ENCODE data around the gene PFKP.
"Not testable (repeated sequence)": the region's sequence is repeated elsewhere in the genome, so short reads cannot be mapped to it uniquely, and the experiment has no call there.

The PFKP gene

GRCh38 chr10:3106328-3106727 lies 39.0 kb downstream of the PFKP start:
- H3K4me1 Mint-ChIP-seq (ENCODE audit: low read depth); H3K27me3 Mint-ChIP-seq; H3K27ac Mint-ChIP-seq; DNase-seq; H3K9me3 Mint-ChIP-seq; H3K4me3 Mint-ChIP-seq: not testable (repeated sequence)
- peaks cover 86% of the 10 kb centered on the region for H3K36me3 Mint-ChIP-seq (ENCODE audit: low read depth)

- DNase-seq, result no peak
- no peaks in the 10 kb centered on the region for H3K9me3 Mint-ChIP-seq
- H3K27me3 Mint-ChIP-seq, result no peaks in the 10 kb centered on the region
- peaks cover 87% of the 10 kb centered on the region for H3K36me3 Mint-ChIP-seq (ENCODE audit: low read depth)
- H3K27ac Mint-ChIP-seq, result no peak overlapping the region
- no peak overlapping the region for H3K4me3 Mint-ChIP-seq
- no peaks in the 10 kb centered on the region for H3K4me1 Mint-ChIP-seq (ENCODE audit: low read depth)
Measured at GRCh38 chr10:3106928-3107425, 39.6 kb downstream of the PFKP start.

- no peaks in the 10 kb centered on the region for H3K9me3 Mint-ChIP-seq
- no peak overlapping the region for H3K27ac Mint-ChIP-seq
- no peak for DNase-seq
- H3K36me3 Mint-ChIP-seq (ENCODE audit: low read depth), result peaks cover 90% of the 10 kb centered on the region
- H3K4me1 Mint-ChIP-seq (ENCODE audit: low read depth), result no peaks in the 10 kb centered on the region
- H3K27me3 Mint-ChIP-seq, result no peaks in the 10 kb centered on the region
- no peak overlapping the region for H3K4me3 Mint-ChIP-seq
Measured at GRCh38 chr10:3107426-3107961, 40.1 kb downstream of the PFKP start.

GRCh38 chr10:3108033-3108432 lies 40.7 kb downstream of the PFKP start:
- H3K36me3 Mint-ChIP-seq (ENCODE audit: low read depth), result peaks cover 90% of the 10 kb centered on the region
- H3K27me3 Mint-ChIP-seq, result no peaks in the 10 kb centered on the region
- H3K4me1 Mint-ChIP-seq (ENCODE audit: low read depth), result no peaks in the 10 kb centered on the region
- DNase-seq, result no peak
- H3K27ac Mint-ChIP-seq, result no peak overlapping the region
- H3K9me3 Mint-ChIP-seq, result no peaks in the 10 kb centered on the region
- H3K4me3 Mint-ChIP-seq, result no peak overlapping the region

GRCh38 chr10:3108575-3109105 lies 41.3 kb downstream of the PFKP start:
- Mint-ChIP-seq H3K4me1 (ENCODE audit: low read depth) (no peaks in the 10 kb centered on the region), H3K36me3 (ENCODE audit: low read depth) (peaks cover 90% of the 10 kb centered on the region), H3K27ac (no peak overlapping the region), H3K9me3 (no peaks in the 10 kb centered on the region), H3K27me3 (no peaks in the 10 kb centered on the region), H3K4me3 (no peak overlapping the region)
- DNase-seq, result no peak

- peaks cover 90% of the 10 kb centered on the region for H3K36me3 Mint-ChIP-seq (ENCODE audit: low read depth)
- peak overlapping the region; percentile 33 for H3K27ac Mint-ChIP-seq
- no peak overlapping the region for H3K4me3 Mint-ChIP-seq
- H3K27me3 Mint-ChIP-seq, result no peaks in the 10 kb centered on the region
- no peaks in the 10 kb centered on the region for H3K4me1 Mint-ChIP-seq (ENCODE audit: low read depth)
- DNase-seq, result no peak
- H3K9me3 Mint-ChIP-seq, result no peaks in the 10 kb centered on the region
Measured at GRCh38 chr10:3109196-3109595, 41.8 kb downstream of the PFKP start.

GRCh38 chr10:3109633-3110032 lies 42.3 kb downstream of the PFKP start:
- Mint-ChIP-seq H3K4me3 (no peak overlapping the region), H3K4me1 (ENCODE audit: low read depth) (no peaks in the 10 kb centered on the region), H3K36me3 (ENCODE audit: low read depth) (peaks cover 90% of the 10 kb centered on the region), H3K27me3 (no peaks in the 10 kb centered on the region), H3K27ac (peak overlapping the region; percentile 33), H3K9me3 (no peaks in the 10 kb centered on the region)
- no peak for DNase-seq

GRCh38 chr10:3110782-3111620 lies 43.7 kb downstream of the PFKP start:
- no peak overlapping the region for H3K27ac Mint-ChIP-seq
- no peaks in the 10 kb centered on the region for H3K9me3 Mint-ChIP-seq
- H3K4me1 Mint-ChIP-seq (ENCODE audit: low read depth), result no peaks in the 10 kb centered on the region

GRCh38 chr10:3111621-3112163 lies 44.3 kb downstream of the PFKP start:
- Mint-ChIP-seq H3K27me3 (no peaks in the 10 kb centered on the region), H3K27ac (no peak overlapping the region), H3K36me3 (ENCODE audit: low read depth) (peaks cover 96% of the 10 kb centered on the region), H3K4me3 (no peak overlapping the region), H3K4me1 (ENCODE audit: low read depth) (no peaks in the 10 kb centered on the region), H3K9me3 (no peaks in the 10 kb centered on the region)
- DNase-seq, result no peak

More at GRCh38 chr10:3110782-3111620, 43.7 kb downstream of the PFKP start:
- Mint-ChIP-seq H3K27me3 (no peaks in the 10 kb centered on the region), H3K36me3 (ENCODE audit: low read depth) (peaks cover 90% of the 10 kb centered on the region), H3K4me3 (no peak overlapping the region)
- DNase-seq, result no peak

GRCh38 chr10:3113343-3113720 lies 46.0 kb downstream of the PFKP start:
- no peak for DNase-seq
- H3K36me3 Mint-ChIP-seq (ENCODE audit: low read depth), result peaks cover 96% of the 10 kb centered on the region
- H3K4me1 Mint-ChIP-seq (ENCODE audit: low read depth), result no peaks in the 10 kb centered on the region
- peak overlapping the region; percentile 37 for H3K27ac Mint-ChIP-seq
- H3K9me3 Mint-ChIP-seq, result no peaks in the 10 kb centered on the region
- no peaks in the 10 kb centered on the region for H3K27me3 Mint-ChIP-seq
- no peak overlapping the region for H3K4me3 Mint-ChIP-seq

GRCh38 chr10:3115685-3116084 lies 48.3 kb downstream of the PFKP start:
- Mint-ChIP-seq H3K27ac (peak overlapping the region; percentile 13), H3K27me3 (no peaks in the 10 kb centered on the region), H3K4me1 (ENCODE audit: low read depth) (no peaks in the 10 kb centered on the region), H3K36me3 (ENCODE audit: low read depth) (peaks cover 99% of the 10 kb centered on the region), H3K9me3 (no peaks in the 10 kb centered on the region), H3K4me3 (no peak overlapping the region)
- no peak for DNase-seq

- Mint-ChIP-seq H3K27ac (peak overlapping the region; percentile 49), H3K4me1 (ENCODE audit: low read depth) (no peaks in the 10 kb centered on the region), H3K4me3 (no peak overlapping the region), H3K9me3 (no peaks in the 10 kb centered on the region), H3K36me3 (ENCODE audit: low read depth) (peaks cover 99% of the 10 kb centered on the region), H3K27me3 (no peaks in the 10 kb centered on the region)
- DNase-seq, result no peak
Measured at GRCh38 chr10:3116508-3117100, 49.3 kb downstream of the PFKP start.

GRCh38 chr10:3117486-3117885 lies 50.1 kb downstream of the PFKP start:
- H3K27ac Mint-ChIP-seq, result no peak overlapping the region
- no peaks in the 10 kb centered on the region for H3K27me3 Mint-ChIP-seq
- no peaks in the 10 kb centered on the region for H3K4me1 Mint-ChIP-seq (ENCODE audit: low read depth)
- peaks cover 98% of the 10 kb centered on the region for H3K36me3 Mint-ChIP-seq (ENCODE audit: low read depth)
- no peak for DNase-seq
- no peaks in the 10 kb centered on the region for H3K9me3 Mint-ChIP-seq
- no peak overlapping the region for H3K4me3 Mint-ChIP-seq

- Mint-ChIP-seq H3K9me3 (no peaks in the 10 kb centered on the region), H3K27ac (peak overlapping the region; percentile 37), H3K4me3 (no peak overlapping the region), H3K27me3 (no peaks in the 10 kb centered on the region), H3K36me3 (ENCODE audit: low read depth) (peaks cover 98% of the 10 kb centered on the region), H3K4me1 (ENCODE audit: low read depth) (no peaks in the 10 kb centered on the region)
- no peak for DNase-seq
Measured at GRCh38 chr10:3118641-3119091, 51.3 kb downstream of the PFKP start.

All from activated T-cell treated with anti-CD3 and anti-CD28 coated beads, Interleukin-2, amount 50 U/mL, for 24 hours (primary cell).